Amniotic stem cell (primary cell): ENCODE data around the gene COMMD9.
A peak's percentile ranks its signal among the peaks of the same experiment; 100 is the strongest.

ENCODE experiments used
- DNase-seq: peaks from one replicate; lab custom pipeline; 2025; lab: John Stamatoyannopoulos, UW

COMMD9 gene

GRCh38 chr11:36257351-36257750 lies 31.9 kb downstream of the COMMD9 start:
- no peak for DNase-seq

- peak; percentile 2 for DNase-seq
Measured at GRCh38 chr11:36254713-36255112, 34.5 kb downstream of the COMMD9 start.

GRCh38 chr11:36253238-36253637 lies 36.0 kb downstream of the COMMD9 start:
- DNase-seq = no peak

GRCh38 chr11:36251823-36252222 lies 37.4 kb downstream of the COMMD9 start:
- DNase-seq = no peak

- peak; percentile 74 for DNase-seq
Measured at GRCh38 chr11:36249246-36249645, 40.0 kb downstream of the COMMD9 start.

GRCh38 chr11:36248436-36248835 lies 40.8 kb downstream of the COMMD9 start:
- no peak for DNase-seq

GRCh38 chr11:36247493-36247892 lies 41.7 kb downstream of the COMMD9 start:
- no peak for DNase-seq

GRCh38 chr11:36243641-36244040 lies 45.6 kb downstream of the COMMD9 start:
- no peak for DNase-seq

GRCh38 chr11:36241497-36241896 lies 47.7 kb downstream of the COMMD9 start:
- DNase-seq = no peak

GRCh38 chr11:36240801-36241200 lies 48.4 kb downstream of the COMMD9 start:
- DNase-seq = no peak

- no peak for DNase-seq
Measured at GRCh38 chr11:36240173-36240572, 49.1 kb downstream of the COMMD9 start.

GRCh38 chr11:36239636-36240035 lies 49.6 kb downstream of the COMMD9 start:
- DNase-seq = no peak

- no peak for DNase-seq
Measured at GRCh38 chr11:36238881-36239280, 50.3 kb downstream of the COMMD9 start.

GRCh38 chr11:36238036-36238631 lies 51.1 kb downstream of the COMMD9 start:
- DNase-seq = no peak

GRCh38 chr11:36237391-36237790 lies 51.8 kb downstream of the COMMD9 start:
- no peak for DNase-seq

- DNase-seq = no peak
Measured at GRCh38 chr11:36235750-36236149, 53.5 kb downstream of the COMMD9 start.

GRCh38 chr11:36234825-36235224 lies 54.4 kb downstream of the COMMD9 start:
- DNase-seq = no peak

GRCh38 chr11:36233204-36233603 lies 56.0 kb downstream of the COMMD9 start:
- DNase-seq = no peak

GRCh38 chr11:36230779-36231699 lies 58.2 kb downstream of the COMMD9 start:
- DNase-seq = no peak

- no peak for DNase-seq
Measured at GRCh38 chr11:36229091-36229705, 60.0 kb downstream of the COMMD9 start.

GRCh38 chr11:36228689-36229088 lies 60.5 kb downstream of the COMMD9 start:
- no peak for DNase-seq

GRCh38 chr11:36227044-36227443 lies 62.2 kb downstream of the COMMD9 start:
- DNase-seq = no peak
